ENCODE data around the gene SPINT1.

SPINT1 gene

GRCh38 chr15:40806672-40807027 lies 37.2 kb upstream of the SPINT1 start:
- TF ChIP-seq CTCF (IDR thresholded peaks at IDR 0.05; ENCODE audit: insufficient read depth, low read length, missing control alignments) = no peak
- CTCF ChIA-PET = interaction anchor here (1.2 to 3.4 kb wide), 4 partner anchors 21 to 86 kb away, joined by 3 to 16 read pairs (median 4); no protein-coding TSS in a partner anchor
- no peak for DNase-seq (ENCODE audit: low read depth, low spot score)
- POLR2A ChIA-PET = interaction anchor here (0.7 kb wide), 1 partner anchor 10 kb away, joined by 3 read pairs; no protein-coding TSS in a partner anchor
- peak overlapping the region; percentile 100 for H3K4me3 ChIP-seq (ENCODE audit: low read depth, low read length)

GRCh38 chr15:40807028-40807887 lies 36.6 kb upstream of the SPINT1 start, which contains the start of the genes DNAJC17 and ZFYVE19:
Gene DNAJC17, minus strand, starts transcription at chr15:40807473. Its CDS starts 27 bp downstream, at chr15:40807446.
Gene ZFYVE19, plus strand, starts transcription at chr15:40807089. Its CDS starts 501 bp downstream, at chr15:40807590.
- peak within 1 kb of the TSS; percentile 100 for H3K4me3 ChIP-seq (ENCODE audit: low read depth, low read length)
- POLR2A ChIA-PET = interaction anchor here (0.7 to 0.8 kb wide), 2 partner anchors 11 to 40 kb away, joined by 3 read pairs; no protein-coding TSS in a partner anchor
- CTCF ChIA-PET = interaction anchor here (1.2 to 3.4 kb wide), 4 partner anchors 22 to 85 kb away, joined by 3 to 16 read pairs (median 4); no protein-coding TSS in a partner anchor
- peak; percentile 77 for DNase-seq (ENCODE audit: low read depth, low spot score)
- TF ChIP-seq CTCF (IDR thresholded peaks at IDR 0.05; ENCODE audit: insufficient read depth, low read length, missing control alignments) = peak; percentile 6

- ChIA-PET CTCF (interaction anchor here (0.6 to 3.4 kb wide), 3 partner anchors 39 to 84 kb away, joined by 3 to 16 read pairs (median 3); no protein-coding TSS in a partner anchor), POLR2A (interaction anchor here (0.8 kb wide), 1 partner anchor 41 kb away, joined by 3 read pairs; no protein-coding TSS in a partner anchor)
- DNase-seq (ENCODE audit: low read depth, low spot score) = no peak
- TF ChIP-seq CTCF (IDR thresholded peaks at IDR 0.05; ENCODE audit: insufficient read depth, low read length, missing control alignments) = no peak
- H3K4me3 ChIP-seq (ENCODE audit: low read depth, low read length) = peak overlapping the region; percentile 100
Observed at GRCh38 chr15:40807888-40808461, 35.9 kb upstream of the SPINT1 start.

GRCh38 chr15:40808861-40809450 lies 34.9 kb upstream of the SPINT1 start:
- CTCF ChIA-PET = interaction anchor here (0.6 to 3.4 kb wide), 2 partner anchors 50 to 83 kb away, joined by 3 to 16 read pairs; no protein-coding TSS in a partner anchor
- TF ChIP-seq CTCF (IDR thresholded peaks at IDR 0.05; ENCODE audit: insufficient read depth, low read length, missing control alignments) = no peak
- H3K4me3 ChIP-seq (ENCODE audit: low read depth, low read length) = no peak overlapping the region
- DNase-seq (ENCODE audit: low read depth, low spot score) = no peak
- POLR2A ChIA-PET = no interaction called here

GRCh38 chr15:40812721-40813425 lies 31.0 kb upstream of the SPINT1 start:
- CTCF ChIA-PET = interaction anchor here (1.2 kb wide), 1 partner anchor 45 kb away, joined by 3 read pairs; no protein-coding TSS in a partner anchor
- POLR2A ChIA-PET = no interaction called here
- TF ChIP-seq CTCF (IDR thresholded peaks at IDR 0.05; ENCODE audit: insufficient read depth, low read length, missing control alignments) = no peak
- DNase-seq (ENCODE audit: low read depth, low spot score) = no peak
- no peak overlapping the region for H3K4me3 ChIP-seq (ENCODE audit: low read depth, low read length)
